Loucy (cell line): ENCODE data around the gene AAR2.

Experiments
- H2AFZ ChIP-seq: fragments of 200-600 bp; sonication (generic); 2 replicates; pipeline ENCODE4 v1.6.0; 2016; ENCODE audit warnings: antibody characterized with exemption, mild to moderate bottlenecking, low read length, moderate library complexity
- H3F3A ChIP-seq: fragments of 200-600 bp; 2 replicates; pipeline ENCODE4 v1.6.0; 2016; ENCODE audit warnings: antibody characterized with exemption, low read depth, mild to moderate bottlenecking
- H3K27me3 ChIP-seq: fragments of 200-600 bp; sonication (generic); 2 replicates; pipeline ENCODE4 v1.6.1; 2014; ENCODE audit warnings: low read length, mild to moderate bottlenecking; ENCODE audit not compliant: insufficient read depth, poor library complexity, severe bottlenecking
- H3K36me3 ChIP-seq: fragments of 200-600 bp; sonication (generic); 2 replicates; pipeline ENCODE4 v1.6.1; 2016; ENCODE audit warnings: low read length; ENCODE audit not compliant: insufficient read depth
- H3K4me1 ChIP-seq: fragments of 200-600 bp; sonication (generic); 2 replicates; pipeline ENCODE4 v1.5.1; 2014; ENCODE audit warnings: low read length, mild to moderate bottlenecking; ENCODE audit not compliant: insufficient read depth, poor library complexity, severe bottlenecking
- H3K4me2 ChIP-seq: fragments of 200-600 bp; sonication (generic); 2 replicates; pipeline ENCODE4 v1.6.0; 2014; ENCODE audit warnings: antibody characterized with exemption, low read length, low read depth, mild to moderate bottlenecking; ENCODE audit not compliant: poor library complexity, severe bottlenecking
- H3K4me3 ChIP-seq: fragments of 200-600 bp; sonication (generic); 2 replicates; pipeline ENCODE4 v1.5.1; 2014; ENCODE audit warnings: low read length, mild to moderate bottlenecking, mixed read lengths; ENCODE audit not compliant: poor library complexity, severe bottlenecking
- H3K79me2 ChIP-seq: fragments of 200-600 bp; sonication (generic); 2 replicates; pipeline ENCODE4 v1.6.1; 2014; ENCODE audit warnings: low read length; ENCODE audit not compliant: insufficient read depth
- H3K9ac ChIP-seq: fragments of 200-600 bp; sonication (generic); 2 replicates; pipeline ENCODE4 v1.6.0; 2014; ENCODE audit warnings: mild to moderate bottlenecking, low read depth, low read length, moderate library complexity; ENCODE audit not compliant: poor library complexity, severe bottlenecking
- H3K9me2 ChIP-seq: fragments of 200-600 bp; sonication (generic); replicated peaks from 2 replicates; pipeline ENCODE4 v1.6.1; 2016; ENCODE audit warnings: low read depth, low read length, mixed read lengths
- H3K9me3 ChIP-seq: fragments of 200-600 bp; sonication (generic); 2 replicates; pipeline ENCODE4 v1.6.1; 2014; ENCODE audit warnings: mild to moderate bottlenecking, antibody characterized with exemption, low read length, low read depth; ENCODE audit not compliant: insufficient read depth
- H4K20me1 ChIP-seq: fragments of 200-600 bp; sonication (generic); 2 replicates; pipeline ENCODE4 v1.6.0; 2014; ENCODE audit warnings: antibody characterized with exemption, low read length, mild to moderate bottlenecking; ENCODE audit not compliant: insufficient read depth, poor library complexity, severe bottlenecking
- EZH2phosphoT487 ChIP-seq: fragments of 200-600 bp; IDR thresholded peaks from 2 replicates; pipeline ENCODE4 v1.6.1; 2018; ENCODE audit warnings: antibody characterized with exemption, mild to moderate bottlenecking, moderate library complexity, borderline replicate concordance
- TF ChIP-seq, protein P1 (sequence below): fragments of 200-600 bp; sonication (generic); conservative IDR thresholded peaks from 2 replicates; pipeline ENCODE4 v1.5.1; 2014; ENCODE audit warnings: mild to moderate bottlenecking, antibody characterized with exemption, low read length

AAR2 gene

DNA sequence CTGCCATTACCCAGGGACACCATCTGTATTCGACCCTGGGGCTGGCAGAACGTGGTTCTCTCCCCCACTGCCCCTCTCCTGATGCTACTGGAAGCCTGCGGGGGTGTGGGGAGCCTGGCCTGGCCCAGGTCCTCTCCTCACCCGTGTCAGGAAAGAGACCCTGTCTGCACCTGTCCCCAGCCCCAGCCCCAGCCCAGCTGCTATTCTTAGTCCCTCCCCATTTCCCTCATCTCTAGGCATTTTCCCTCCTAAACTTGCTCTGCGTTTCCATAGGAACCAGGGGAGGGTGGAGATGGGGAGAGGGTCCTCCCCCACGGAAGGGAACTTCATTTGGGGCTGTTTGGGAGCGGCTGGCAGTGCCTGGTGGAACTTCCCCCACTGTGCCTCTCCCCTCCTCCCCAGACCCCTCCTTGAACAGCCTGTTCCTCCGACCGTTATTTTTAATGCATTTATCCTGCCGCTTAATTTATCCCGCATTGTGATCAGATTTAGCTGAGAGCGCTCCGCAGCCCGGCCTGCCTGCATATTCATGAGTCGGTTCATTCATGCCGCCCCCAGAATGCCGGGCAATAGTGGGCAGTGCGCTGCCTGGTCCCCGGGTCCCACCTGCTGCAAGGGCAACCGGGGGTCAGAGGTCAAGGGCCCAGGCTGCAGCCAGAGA, 38.0 kb downstream of the AAR2 start:
- no peaks in the 10 kb centered on the region for H4K20me1 ChIP-seq
- H3K79me2 ChIP-seq = no peaks in the 10 kb centered on the region
- no peak overlapping the region for H3K4me2 ChIP-seq
- H3F3A ChIP-seq = no peaks in the 10 kb centered on the region
- H3K9me3 ChIP-seq = no peaks in the 10 kb centered on the region
- H3K36me3 ChIP-seq = no peaks in the 10 kb centered on the region
- H3K4me3 ChIP-seq = no peak overlapping the region
- TF ChIP-seq, protein P1, sequence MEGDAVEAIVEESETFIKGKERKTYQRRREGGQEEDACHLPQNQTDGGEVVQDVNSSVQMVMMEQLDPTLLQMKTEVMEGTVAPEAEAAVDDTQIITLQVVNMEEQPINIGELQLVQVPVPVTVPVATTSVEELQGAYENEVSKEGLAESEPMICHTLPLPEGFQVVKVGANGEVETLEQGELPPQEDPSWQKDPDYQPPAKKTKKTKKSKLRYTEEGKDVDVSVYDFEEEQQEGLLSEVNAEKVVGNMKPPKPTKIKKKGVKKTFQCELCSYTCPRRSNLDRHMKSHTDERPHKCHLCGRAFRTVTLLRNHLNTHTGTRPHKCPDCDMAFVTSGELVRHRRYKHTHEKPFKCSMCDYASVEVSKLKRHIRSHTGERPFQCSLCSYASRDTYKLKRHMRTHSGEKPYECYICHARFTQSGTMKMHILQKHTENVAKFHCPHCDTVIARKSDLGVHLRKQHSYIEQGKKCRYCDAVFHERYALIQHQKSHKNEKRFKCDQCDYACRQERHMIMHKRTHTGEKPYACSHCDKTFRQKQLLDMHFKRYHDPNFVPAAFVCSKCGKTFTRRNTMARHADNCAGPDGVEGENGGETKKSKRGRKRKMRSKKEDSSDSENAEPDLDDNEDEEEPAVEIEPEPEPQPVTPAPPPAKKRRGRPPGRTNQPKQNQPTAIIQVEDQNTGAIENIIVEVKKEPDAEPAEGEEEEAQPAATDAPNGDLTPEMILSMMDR = no peak
- no peak for TF ChIP-seq EZH2phosphoT487
- no peak overlapping the region for H3K9ac ChIP-seq
- H2AFZ ChIP-seq = no peak overlapping the region
- H3K4me1 ChIP-seq = no peaks in the 10 kb centered on the region
- no peaks in the 10 kb centered on the region for H3K9me2 ChIP-seq
- no peaks in the 10 kb centered on the region for H3K27me3 ChIP-seq

DNA sequence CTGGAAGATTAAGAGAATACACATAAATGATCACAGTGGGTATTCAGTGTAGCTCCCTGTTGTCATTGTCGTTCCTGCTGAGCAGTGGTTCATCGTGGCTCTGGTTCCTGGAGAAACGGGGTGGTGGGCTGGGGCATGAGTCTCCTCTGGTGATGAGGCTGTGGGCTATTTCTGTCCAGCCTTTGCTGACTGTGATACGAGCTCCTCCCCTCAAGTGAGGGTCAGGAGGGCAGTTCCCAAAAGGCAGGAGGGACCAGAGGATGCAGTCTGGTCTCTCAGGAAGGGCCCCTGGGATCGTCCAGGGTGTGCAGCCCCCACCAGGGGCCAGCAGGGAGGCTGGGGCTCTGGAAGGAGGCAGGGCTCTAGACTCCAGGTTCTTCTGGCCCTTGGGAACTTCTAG, 38.7 kb downstream of the AAR2 start:
- no peaks in the 10 kb centered on the region for H3K9me3 ChIP-seq
- no peaks in the 10 kb centered on the region for H3K27me3 ChIP-seq
- H3K36me3 ChIP-seq = no peaks in the 10 kb centered on the region
- no peaks in the 10 kb centered on the region for H4K20me1 ChIP-seq
- H3K9ac ChIP-seq = no peak overlapping the region
- H2AFZ ChIP-seq = no peak overlapping the region
- H3K4me3 ChIP-seq = no peak overlapping the region
- H3K4me2 ChIP-seq = no peak overlapping the region
- no peaks in the 10 kb centered on the region for H3K4me1 ChIP-seq
- TF ChIP-seq, protein P1 = no peak
- no peak for TF ChIP-seq EZH2phosphoT487
- H3K9me2 ChIP-seq = no peaks in the 10 kb centered on the region
- no peaks in the 10 kb centered on the region for H3K79me2 ChIP-seq
- H3F3A ChIP-seq = no peaks in the 10 kb centered on the region

DNA sequence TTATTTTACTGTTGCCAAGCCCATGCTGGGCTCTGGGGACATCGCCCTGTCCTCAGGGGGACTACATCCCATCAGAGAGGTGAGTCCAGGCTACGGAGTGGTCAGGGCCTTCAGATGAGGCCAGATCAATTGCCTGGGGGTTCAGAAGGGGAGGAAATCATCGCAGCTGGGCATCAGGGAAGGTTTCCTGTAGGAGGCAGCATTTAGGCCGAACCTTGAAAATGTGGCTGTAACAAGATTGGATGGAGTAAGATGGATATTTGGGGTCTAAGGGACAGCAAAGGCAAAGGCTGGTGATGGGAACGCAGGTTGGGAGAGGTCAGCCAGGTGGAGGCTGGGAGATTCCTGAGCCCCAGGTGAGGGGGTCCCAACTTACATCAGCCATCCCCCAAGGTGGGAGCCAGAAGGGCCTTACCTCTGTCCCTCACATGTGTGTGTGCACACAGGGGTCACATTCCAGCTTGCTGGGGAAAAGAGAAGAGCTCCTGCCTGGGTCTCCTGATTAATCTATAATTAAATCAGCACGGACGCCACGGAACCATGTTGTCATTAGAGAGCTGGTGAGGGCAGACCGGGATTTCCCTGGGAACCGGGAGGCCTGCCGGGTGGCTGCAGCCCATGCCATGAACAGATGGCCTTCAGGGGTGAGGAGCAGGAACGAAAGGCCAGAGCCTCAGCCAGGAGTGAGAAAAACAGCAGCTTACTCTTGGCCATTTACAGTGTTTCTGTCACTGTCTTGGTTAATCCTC, 39.3 kb downstream of the AAR2 start:
- Histone ChIP-seq H3K27me3 (no peaks in the 10 kb centered on the region), H3K79me2 (no peaks in the 10 kb centered on the region), H2AFZ (no peak overlapping the region), H4K20me1 (no peaks in the 10 kb centered on the region), H3K9ac (no peak overlapping the region), H3F3A (no peaks in the 10 kb centered on the region), H3K36me3 (no peaks in the 10 kb centered on the region), H3K4me2 (no peak overlapping the region), H3K9me3 (no peaks in the 10 kb centered on the region), H3K9me2 (no peaks in the 10 kb centered on the region), H3K4me1 (no peaks in the 10 kb centered on the region), H3K4me3 (no peak overlapping the region)
- no peak for TF ChIP-seq EZH2phosphoT487
- TF ChIP-seq, protein P1 = no peak
